Measurements from ENCODE around the gene ODF2. TPM values are rescaled to one million over a fixed set of nuclear protein-coding genes. Genes with fewer than 3 reads are reported as not detected.
A peak's percentile ranks its signal among the peaks of the same experiment; 100 is the strongest.
"Not testable (repeated sequence)": the region's sequence is repeated elsewhere in the genome, so short reads cannot be mapped to it uniquely, and the experiment has no call there.

The ODF2 gene
- total RNA-seq, 5 donors from 2014 or later (not counting 1 experiment from before 2014, with no cell fraction given), result 26.0 to 35.7 (median 33.1) TPM

GRCh38 chr9:128503870-128504269 lies 48.1 kb downstream of the ODF2 start:
- peak overlapping the region; percentile 31 to 66 for H3K27ac Mint-ChIP-seq
- no peak overlapping the region for H3K27ac ChIP-seq (ENCODE audit: low read length)
- no peak for ATAC-seq (replicated peaks in 1 of 4)
- POLR2A ChIA-PET, result no interaction called here
- no peaks in the 10 kb centered on the region for H3K27me3 ChIP-seq (replicated peaks in 1 of 2; ENCODE audit: control insufficient read depth in 2 of 2, extremely low read depth in 1 of 2, insufficient read depth in 2 of 2, low read length in 1 of 2)
- no peak for DNase-seq
- H3K9me3 Mint-ChIP-seq, result no peaks in the 10 kb centered on the region
- peaks cover 22% of the 10 kb centered on the region for H3K36me3 Mint-ChIP-seq
- 70% methylated on average over 6 of the region's 11 CpGs for whole genome bisulfite sequencing (ENCODE audit: insufficient coverage)
- H3K4me1 ChIP-seq (ENCODE audit: control insufficient read depth in 1 of 2, extremely low read depth in 1 of 2, insufficient read depth in 2 of 2, low read length in 2 of 2), result peaks cover 9 to 26% of the 10 kb centered on the region in 2 experiments
- CTCF ChIA-PET, result no interaction called here
- peaks cover 26 to 28% (median 27%) of the 10 kb centered on the region in 3 donors for H3K4me1 Mint-ChIP-seq
- H3K27me3 Mint-ChIP-seq, result no peaks in the 10 kb centered on the region
- peak overlapping the region; percentile 73 to 99 (median 99) for H3K4me3 Mint-ChIP-seq
- H3K4me3 ChIP-seq (ENCODE audit: control insufficient read depth in 1 of 2, extremely low read depth in 1 of 2, low read length in 1 of 2), result peak overlapping the region in 1 of 2 donors; percentile 93
- H3K36me3 ChIP-seq (ENCODE audit: control insufficient read depth in 2 of 2, extremely low read depth in 1 of 2, insufficient read depth in 1 of 2, low read length in 1 of 2), result peaks cover 2 to 29% of the 10 kb centered on the region in 2 donors
- no peaks in the 10 kb centered on the region for H3K9me3 ChIP-seq

- Mint-ChIP-seq H3K4me1 (peaks cover 29 to 33% (median 32%) of the 10 kb centered on the region in 3 donors), H3K9me3 (no peaks in the 10 kb centered on the region), H3K36me3 (peaks cover 23% of the 10 kb centered on the region), H3K27ac (peak within 1 kb of the TSS; percentile 98 to 99), H3K27me3 (no peaks in the 10 kb centered on the region), H3K4me3 (peak within 1 kb of the TSS; percentile 99 to 100 (median 99))
- H3K27me3 ChIP-seq (replicated peaks in 1 of 2; ENCODE audit: control insufficient read depth in 2 of 2, extremely low read depth in 1 of 2, insufficient read depth in 2 of 2, low read length in 1 of 2), result no peaks in the 10 kb centered on the region
- peaks cover 9 to 26% of the 10 kb centered on the region in 2 experiments for H3K4me1 ChIP-seq (ENCODE audit: control insufficient read depth in 1 of 2, extremely low read depth in 1 of 2, insufficient read depth in 2 of 2, low read length in 2 of 2)
- H3K9me3 ChIP-seq, result no peaks in the 10 kb centered on the region
- WGBS (ENCODE audit: insufficient coverage), result under 1% methylated on average over 64 of the region's 64 CpGs
- ATAC-seq (replicated peaks in 1 of 4) (peak; percentile 94 to 95 (median 94)), DNase-seq (peak; percentile 88 to 99 (median 95))
- ChIA-PET CTCF (interaction anchor here in 1 of 2 donors (0.6 to 1.3 kb wide), 2 partner anchors 48 to 523 kb away, joined by 3 to 6 read pairs; partner anchors contain the start of genes SH3GLB2 and SPTAN1), POLR2A (interaction anchor here (0.7 to 1.3 kb wide), 3 partner anchors 46 to 134 kb away, joined by 3 to 7 read pairs (median 3); partner anchors contain the start of gene URM1 (in 1 of the 2))
- H3K36me3 ChIP-seq (ENCODE audit: control insufficient read depth in 2 of 2, extremely low read depth in 1 of 2, insufficient read depth in 1 of 2, low read length in 1 of 2), result peaks cover 2 to 32% of the 10 kb centered on the region in 2 donors
- peak within 1 kb of the TSS; percentile 73 for H3K27ac ChIP-seq (ENCODE audit: low read length)
- peak within 1 kb of the TSS; percentile 90 to 93 for H3K4me3 ChIP-seq (ENCODE audit: control insufficient read depth in 1 of 2, extremely low read depth in 1 of 2, low read length in 1 of 2)
These were observed 48.9 kb downstream of the ODF2 start, which contains the start of gene GLE1 for GRCh38 chr9:128504485-128505413. Gene GLE1, plus strand, starts transcription at chr9:128504719. Its CDS starts 87 bp downstream, at chr9:128504806.

- H3K27ac Mint-ChIP-seq, result peak overlapping the region; percentile 98 to 99
- peak overlapping the region; percentile 90 to 93 for H3K4me3 ChIP-seq (ENCODE audit: control insufficient read depth in 1 of 2, extremely low read depth in 1 of 2, low read length in 1 of 2)
- ATAC-seq (replicated peaks in 1 of 4), result no peak
- no peaks in the 10 kb centered on the region for H3K9me3 Mint-ChIP-seq
- peaks cover 17% of the 10 kb centered on the region for H3K36me3 Mint-ChIP-seq
- ChIA-PET POLR2A (interaction anchor here (0.6 to 1.3 kb wide), 4 partner anchors 45 to 572 kb away, joined by 3 to 7 read pairs (median 5); partner anchors contain the start of gene URM1 (in 1 of the 2)), CTCF (interaction anchor here in 1 of 2 donors (1.3 kb wide), 1 partner anchor 47 kb away, joined by 3 read pairs; the partner anchor contains the start of gene SPTAN1)
- peak overlapping the region; percentile 73 for H3K27ac ChIP-seq (ENCODE audit: low read length)
- no peaks in the 10 kb centered on the region for H3K9me3 ChIP-seq
- no peak for DNase-seq
- no peaks in the 10 kb centered on the region for H3K27me3 Mint-ChIP-seq
- H3K4me1 Mint-ChIP-seq, result peaks cover 29 to 34% (median 33%) of the 10 kb centered on the region in 3 donors
- WGBS (ENCODE audit: insufficient coverage), result 13% methylated on average over 3 of the region's 6 CpGs
- H3K4me1 ChIP-seq (ENCODE audit: control insufficient read depth in 1 of 2, extremely low read depth in 1 of 2, insufficient read depth in 2 of 2, low read length in 2 of 2), result peaks cover 9 to 26% of the 10 kb centered on the region in 2 experiments
- no peaks in the 10 kb centered on the region for H3K27me3 ChIP-seq (replicated peaks in 1 of 2; ENCODE audit: control insufficient read depth in 2 of 2, extremely low read depth in 1 of 2, insufficient read depth in 2 of 2, low read length in 1 of 2)
- peak overlapping the region; percentile 99 to 100 (median 99) for H3K4me3 Mint-ChIP-seq
- H3K36me3 ChIP-seq (ENCODE audit: control insufficient read depth in 2 of 2, extremely low read depth in 1 of 2, insufficient read depth in 1 of 2, low read length in 1 of 2), result peaks cover 2 to 32% of the 10 kb centered on the region in 2 donors
These were observed 49.6 kb downstream of the ODF2 start for GRCh38 chr9:128505414-128505765.

GRCh38 chr9:128505906-128506305 lies 50.1 kb downstream of the ODF2 start:
- POLR2A ChIA-PET, result interaction anchor here (0.6 to 1.3 kb wide), 3 partner anchors 45 to 572 kb away, joined by 3 to 7 read pairs (median 3); no protein-coding TSS in a partner anchor
- WGBS (ENCODE audit: insufficient coverage), result 100% methylated on average over 7 of the region's 12 CpGs
- H3K27me3 ChIP-seq (replicated peaks in 1 of 2; ENCODE audit: control insufficient read depth in 2 of 2, extremely low read depth in 1 of 2, insufficient read depth in 2 of 2, low read length in 1 of 2); CTCF ChIA-PET; H3K9me3 Mint-ChIP-seq; DNase-seq; H3K9me3 ChIP-seq; ATAC-seq (replicated peaks in 1 of 4); H3K27ac ChIP-seq (ENCODE audit: low read length); H3K27ac Mint-ChIP-seq; H3K4me3 ChIP-seq (ENCODE audit: control insufficient read depth in 1 of 2, extremely low read depth in 1 of 2, low read length in 1 of 2); H3K27me3 Mint-ChIP-seq: not testable (repeated sequence)
- Mint-ChIP-seq H3K4me1 (peaks cover 29 to 34% (median 33%) of the 10 kb centered on the region in 3 donors), H3K36me3 (peaks cover 14% of the 10 kb centered on the region), H3K4me3 (peak overlapping the region; percentile 99 to 100 (median 99))
- Histone ChIP-seq H3K36me3 (ENCODE audit: control insufficient read depth in 2 of 2, extremely low read depth in 1 of 2, insufficient read depth in 1 of 2, low read length in 1 of 2) (peaks cover 2 to 34% of the 10 kb centered on the region in 2 donors), H3K4me1 (ENCODE audit: control insufficient read depth in 1 of 2, extremely low read depth in 1 of 2, insufficient read depth in 2 of 2, low read length in 2 of 2) (peaks cover 9 to 30% of the 10 kb centered on the region in 2 experiments)

DNA sequence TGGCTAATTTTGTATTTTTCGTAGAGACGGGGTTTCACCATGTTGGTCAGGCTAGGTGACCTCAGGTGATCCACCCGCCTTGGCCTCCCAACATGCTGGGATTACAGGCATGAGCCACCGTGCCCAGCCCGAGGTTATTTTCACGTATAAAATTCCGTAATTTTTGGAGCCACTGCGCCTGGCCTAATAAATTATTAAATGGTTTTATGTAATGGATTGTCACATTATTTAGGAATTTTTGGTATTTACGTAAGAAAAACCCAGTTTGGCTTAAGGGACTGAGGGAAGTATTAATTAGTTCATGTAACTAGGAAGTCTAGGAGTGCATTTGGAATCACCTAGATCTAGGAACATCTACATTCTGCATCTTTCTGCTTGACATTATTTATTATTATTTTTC lies 57.0 kb downstream of the ODF2 start:
- no peaks in the 10 kb centered on the region for H3K9me3 Mint-ChIP-seq
- peaks cover 16 to 22% (median 20%) of the 10 kb centered on the region in 3 donors for H3K4me1 Mint-ChIP-seq
- H3K4me3 Mint-ChIP-seq, result no peak overlapping the region
- no peaks in the 10 kb centered on the region for H3K9me3 ChIP-seq
- no peak overlapping the region for H3K27ac Mint-ChIP-seq
- ChIA-PET CTCF (interaction anchor here in 1 of 2 donors (0.7 kb wide), 1 partner anchor 157 kb away, joined by 3 read pairs; no protein-coding TSS in a partner anchor), POLR2A (no interaction called here)
- ATAC-seq (replicated peaks in 1 of 4) (no peak), DNase-seq (no peak)
- 98% methylated on average over 8 of the region's 9 CpGs for WGBS (ENCODE audit: insufficient coverage)
- no peak overlapping the region for H3K27ac ChIP-seq (ENCODE audit: low read length)
- H3K36me3 ChIP-seq (ENCODE audit: control insufficient read depth in 2 of 2, extremely low read depth in 1 of 2, insufficient read depth in 1 of 2, low read length in 1 of 2), result peaks cover 7 to 50% of the 10 kb centered on the region in 2 donors
- H3K27me3 ChIP-seq (replicated peaks in 1 of 2; ENCODE audit: control insufficient read depth in 2 of 2, extremely low read depth in 1 of 2, insufficient read depth in 2 of 2, low read length in 1 of 2), result no peaks in the 10 kb centered on the region
- H3K4me1 ChIP-seq (ENCODE audit: control insufficient read depth in 1 of 2, extremely low read depth in 1 of 2, insufficient read depth in 2 of 2, low read length in 2 of 2), result peaks cover 0 to 25% of the 10 kb centered on the region in 2 experiments
- H3K4me3 ChIP-seq (ENCODE audit: control insufficient read depth in 1 of 2, extremely low read depth in 1 of 2, low read length in 1 of 2), result no peak overlapping the region
- H3K36me3 Mint-ChIP-seq, result peaks cover 37% of the 10 kb centered on the region
- no peaks in the 10 kb centered on the region for H3K27me3 Mint-ChIP-seq

GRCh38 chr9:128521956-128522355 lies 66.2 kb downstream of the ODF2 start:
- CTCF ChIA-PET, result no interaction called here
- Histone ChIP-seq H3K4me3 (ENCODE audit: control insufficient read depth in 1 of 2, extremely low read depth in 1 of 2, low read length in 1 of 2) (no peak overlapping the region), H3K36me3 (ENCODE audit: control insufficient read depth in 2 of 2, extremely low read depth in 1 of 2, insufficient read depth in 1 of 2, low read length in 1 of 2) (peaks cover 5 to 67% of the 10 kb centered on the region in 2 donors), H3K4me1 (ENCODE audit: control insufficient read depth in 1 of 2, extremely low read depth in 1 of 2, insufficient read depth in 2 of 2, low read length in 2 of 2) (no peaks in the 10 kb centered on the region), H3K9me3 (no peaks in the 10 kb centered on the region), H3K27me3 (replicated peaks in 1 of 2; ENCODE audit: control insufficient read depth in 2 of 2, extremely low read depth in 1 of 2, insufficient read depth in 2 of 2, low read length in 1 of 2) (no peaks in the 10 kb centered on the region), H3K27ac (ENCODE audit: low read length) (no peak overlapping the region)
- peaks cover 49% of the 10 kb centered on the region for H3K36me3 Mint-ChIP-seq
- H3K9me3 Mint-ChIP-seq, result no peaks in the 10 kb centered on the region
- POLR2A ChIA-PET, result interaction anchor here (0.6 kb wide), 2 partner anchors 10 to 30 kb away, joined by 5 to 6 read pairs; no protein-coding TSS in a partner anchor
- ATAC-seq (replicated peaks in 1 of 4) (no peak), DNase-seq (no peak)
- 88% methylated on average over 4 of the region's 6 CpGs for WGBS (ENCODE audit: insufficient coverage)
- peaks cover 0 to 6% (median 3%) of the 10 kb centered on the region in 3 donors for H3K4me1 Mint-ChIP-seq
- no peaks in the 10 kb centered on the region for H3K27me3 Mint-ChIP-seq
- H3K27ac Mint-ChIP-seq, result no peak overlapping the region
- H3K4me3 Mint-ChIP-seq, result no peak overlapping the region
